K562 (cell line): ENCODE data around the gene HEXIM1. TPM values are rescaled to one million over a fixed set of nuclear protein-coding genes. Genes with fewer than 3 reads are reported as not detected.

Experiments used
- CAMTA2 ChIP-seq: fragments of 250-450 bp; sonication (Bioruptor Pico); conservative IDR thresholded peaks from 2 replicates; pipeline ENCODE4 v1.5.1; 2022
- HDAC6 ChIP-seq: IDR thresholded peaks from 2 replicates; pipeline ENCODE4 v1.6.1; 2012; ENCODE audit warnings: low read depth, mild to moderate bottlenecking, control low read depth, inconsistent platforms, low read length, moderate library complexity
- JUN ChIP-seq, 2 experiments: sonication (generic) in 1 of 2; formaldehyde crosslinking in 1 of 2; IDR thresholded peaks; 2 replicates each; pipeline versions ENCODE4 v1.6.1 to v1.8.0; 2012 to 2022; ENCODE audit warnings: borderline replicate concordance in 2 of 2, mild to moderate bottlenecking in 2 of 2, improper control_type of control experiment in 1 of 2, low read depth in 1 of 2, low read length in 1 of 2, missing genetic modification reagents in 1 of 2
- NCOA6 ChIP-seq: fragments of 450-650 bp; IDR thresholded peaks from 2 replicates; pipeline ENCODE4 v1.6.1; 2017; ENCODE audit warnings: mild to moderate bottlenecking
- RHOXF2B ChIP-seq: fragments of 250-450 bp; sonication (Bioruptor Pico); conservative IDR thresholded peaks from 2 replicates; pipeline ENCODE4 v1.5.1; 2021
- SMARCA5 ChIP-seq: fragments of 450-650 bp; IDR thresholded peaks from 2 replicates; pipeline ENCODE4 v1.6.1; 2016
- U2AF1 ChIP-seq: fragments of 200-400 bp; formaldehyde crosslinking; optimal IDR thresholded peaks from 2 replicates; pipeline ENCODE3; 2017; ENCODE audit warnings: mild to moderate bottlenecking, low read depth, low read length, moderate library complexity
- ZFP36 ChIP-seq: fragments of 150-350 bp; IDR thresholded peaks from 2 replicates; pipeline ENCODE4 v1.6.1; 2018; ENCODE audit warnings: low read length, low read depth; ENCODE audit not compliant: partially characterized antibody
- ZNF263 ChIP-seq: sonication (generic); formaldehyde crosslinking; IDR thresholded peaks from 2 replicates; pipeline ENCODE4 v1.8.0; 2022; ENCODE audit warnings: mild to moderate bottlenecking, missing genetic modification reagents, borderline replicate concordance
- ZNF324 ChIP-seq: fragments of 250-450 bp; sonication (Bioruptor Pico); IDR thresholded peaks from 2 replicates; pipeline ENCODE4 v1.4.0; 2020; ENCODE audit warnings: mild to moderate bottlenecking
- ZNF561 ChIP-seq: fragments of 450-650 bp; formaldehyde crosslinking; conservative IDR thresholded peaks from 2 replicates; pipeline ENCODE4 v1.4.0; 2020; ENCODE audit warnings: mild to moderate bottlenecking, moderate library complexity
- polyA plus RNA-seq, 8 experiments: library from polyadenylated mRNA; depleted of rRNA in 4 of 8; stranded (reverse) in 5 of 8; unstranded in 3 of 8; fragments of >200 nt; fragmentation: Nextera tagmentation in 2 of 8; fragmentation: Illumina TruSeq in 1 of 8; extraction: Ambion mirVana in 2 of 8; extraction: Trizol in 1 of 8; gene quantifications; 2 replicates each; pipeline versions ENCODE4 v1.2.1 to v1.2.3, GENCODE V29; 2011 to 2014; ENCODE audit warnings: inconsistent platforms in 1 of 8, missing spikeins in 1 of 8
- total RNA-seq, 7 experiments: library from RNA; depleted of rRNA in 6 of 7; stranded (reverse); fragments of >200 nt in 6 of 7; fragmentation: Illumina TruSeq in 2 of 7; extraction: Trizol in 2 of 7; gene quantifications; 2 replicates each; pipeline versions ENCODE4 v1.2.1 to v1.2.3, GENCODE V29; 2011 to 2021; ENCODE audit warnings: low replicate concordance in 1 of 7
- TF ChIP-seq, protein P1 (sequence below): fragments of 250-450 bp; sonication (Bioruptor Pico); IDR thresholded peaks from 2 replicates; pipeline ENCODE4 v1.8.0; 2021; ENCODE audit warnings: moderate library complexity, mild to moderate bottlenecking, inconsistent platforms
- TF ChIP-seq, protein P2 (sequence below): fragments of 450-650 bp; formaldehyde crosslinking; IDR thresholded peaks from 2 replicates; pipeline ENCODE4 v1.4.0; 2020; ENCODE audit warnings: mild to moderate bottlenecking, mixed read lengths
- TF ChIP-seq, protein P3 (sequence below): fragments of 450-650 bp; IDR thresholded peaks from 2 replicates; pipeline ENCODE4 v1.6.1; 2016; ENCODE audit warnings: mild to moderate bottlenecking, moderate library complexity

Gene HEXIM1
- total and polyA plus RNA-seq, 9 of the 15 experiments (the other 6 are each of a cell fraction or from before 2014, with no cell fraction given), result 1.4 to 28.3 (median 9.1) TPM

DNA sequence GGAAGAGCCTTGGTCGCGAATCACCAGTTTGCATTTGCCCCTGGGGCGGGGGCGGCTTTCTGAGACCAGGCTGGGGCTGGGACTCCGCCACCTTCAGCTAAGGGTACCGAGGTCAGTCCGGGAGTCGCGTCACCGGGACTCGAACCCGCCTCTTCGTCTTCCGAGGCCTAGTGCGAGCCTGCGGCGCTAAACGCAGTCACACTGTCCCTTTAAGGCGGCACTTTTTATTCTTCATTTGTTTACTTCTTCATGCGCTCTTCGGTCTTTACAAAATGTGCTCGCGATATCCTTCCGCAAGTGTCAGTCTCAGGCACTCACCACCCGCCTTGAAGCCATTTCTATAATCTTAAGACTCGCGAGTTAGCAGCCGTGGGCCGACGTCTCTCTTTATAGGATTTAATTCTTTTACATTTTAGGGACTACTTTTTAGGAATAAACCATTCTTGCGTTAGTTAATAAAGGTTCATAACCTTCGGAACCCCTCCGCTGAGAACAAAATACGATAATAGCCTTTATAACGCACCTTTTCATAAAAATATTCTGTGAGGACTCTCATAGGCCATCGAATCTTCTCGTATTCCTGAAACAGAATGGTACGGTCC, 593 bp upstream of the HEXIM1 start (continued):
- no peak for TF ChIP-seq HDAC6
- peak; percentile 66; the same call in 1 of the 2 replicates for TF ChIP-seq RHOXF2B
- no peak for TF ChIP-seq ZNF561
- no peak for TF ChIP-seq ZNF263 (CRISPR knock-in tag)
- no peak for TF ChIP-seq NCOA6
- TF ChIP-seq U2AF1, result no peak
- no peak for TF ChIP-seq CAMTA2 (CRISPR knock-in tag)
- TF ChIP-seq, protein P1, sequence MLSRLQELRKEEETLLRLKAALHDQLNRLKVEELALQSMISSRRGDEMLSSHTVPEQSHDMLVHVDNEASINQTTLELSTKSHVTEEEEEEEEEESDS (CRISPR knock-in tag), result no peak
- TF ChIP-seq, protein P2, sequence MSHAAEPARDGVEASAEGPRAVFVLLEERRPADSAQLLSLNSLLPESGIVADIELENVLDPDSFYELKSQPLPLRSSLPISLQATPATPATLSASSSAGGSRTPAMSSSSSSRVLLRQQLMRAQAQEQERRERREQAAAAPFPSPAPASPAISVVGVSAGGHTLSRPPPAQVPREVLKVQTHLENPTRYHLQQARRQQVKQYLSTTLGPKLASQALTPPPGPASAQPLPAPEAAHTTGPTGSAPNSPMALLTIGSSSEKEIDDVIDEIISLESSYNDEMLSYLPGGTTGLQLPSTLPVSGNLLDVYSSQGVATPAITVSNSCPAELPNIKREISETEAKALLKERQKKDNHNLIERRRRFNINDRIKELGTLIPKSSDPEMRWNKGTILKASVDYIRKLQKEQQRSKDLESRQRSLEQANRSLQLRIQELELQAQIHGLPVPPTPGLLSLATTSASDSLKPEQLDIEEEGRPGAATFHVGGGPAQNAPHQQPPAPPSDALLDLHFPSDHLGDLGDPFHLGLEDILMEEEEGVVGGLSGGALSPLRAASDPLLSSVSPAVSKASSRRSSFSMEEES, result no peak
- TF ChIP-seq, protein P3, sequence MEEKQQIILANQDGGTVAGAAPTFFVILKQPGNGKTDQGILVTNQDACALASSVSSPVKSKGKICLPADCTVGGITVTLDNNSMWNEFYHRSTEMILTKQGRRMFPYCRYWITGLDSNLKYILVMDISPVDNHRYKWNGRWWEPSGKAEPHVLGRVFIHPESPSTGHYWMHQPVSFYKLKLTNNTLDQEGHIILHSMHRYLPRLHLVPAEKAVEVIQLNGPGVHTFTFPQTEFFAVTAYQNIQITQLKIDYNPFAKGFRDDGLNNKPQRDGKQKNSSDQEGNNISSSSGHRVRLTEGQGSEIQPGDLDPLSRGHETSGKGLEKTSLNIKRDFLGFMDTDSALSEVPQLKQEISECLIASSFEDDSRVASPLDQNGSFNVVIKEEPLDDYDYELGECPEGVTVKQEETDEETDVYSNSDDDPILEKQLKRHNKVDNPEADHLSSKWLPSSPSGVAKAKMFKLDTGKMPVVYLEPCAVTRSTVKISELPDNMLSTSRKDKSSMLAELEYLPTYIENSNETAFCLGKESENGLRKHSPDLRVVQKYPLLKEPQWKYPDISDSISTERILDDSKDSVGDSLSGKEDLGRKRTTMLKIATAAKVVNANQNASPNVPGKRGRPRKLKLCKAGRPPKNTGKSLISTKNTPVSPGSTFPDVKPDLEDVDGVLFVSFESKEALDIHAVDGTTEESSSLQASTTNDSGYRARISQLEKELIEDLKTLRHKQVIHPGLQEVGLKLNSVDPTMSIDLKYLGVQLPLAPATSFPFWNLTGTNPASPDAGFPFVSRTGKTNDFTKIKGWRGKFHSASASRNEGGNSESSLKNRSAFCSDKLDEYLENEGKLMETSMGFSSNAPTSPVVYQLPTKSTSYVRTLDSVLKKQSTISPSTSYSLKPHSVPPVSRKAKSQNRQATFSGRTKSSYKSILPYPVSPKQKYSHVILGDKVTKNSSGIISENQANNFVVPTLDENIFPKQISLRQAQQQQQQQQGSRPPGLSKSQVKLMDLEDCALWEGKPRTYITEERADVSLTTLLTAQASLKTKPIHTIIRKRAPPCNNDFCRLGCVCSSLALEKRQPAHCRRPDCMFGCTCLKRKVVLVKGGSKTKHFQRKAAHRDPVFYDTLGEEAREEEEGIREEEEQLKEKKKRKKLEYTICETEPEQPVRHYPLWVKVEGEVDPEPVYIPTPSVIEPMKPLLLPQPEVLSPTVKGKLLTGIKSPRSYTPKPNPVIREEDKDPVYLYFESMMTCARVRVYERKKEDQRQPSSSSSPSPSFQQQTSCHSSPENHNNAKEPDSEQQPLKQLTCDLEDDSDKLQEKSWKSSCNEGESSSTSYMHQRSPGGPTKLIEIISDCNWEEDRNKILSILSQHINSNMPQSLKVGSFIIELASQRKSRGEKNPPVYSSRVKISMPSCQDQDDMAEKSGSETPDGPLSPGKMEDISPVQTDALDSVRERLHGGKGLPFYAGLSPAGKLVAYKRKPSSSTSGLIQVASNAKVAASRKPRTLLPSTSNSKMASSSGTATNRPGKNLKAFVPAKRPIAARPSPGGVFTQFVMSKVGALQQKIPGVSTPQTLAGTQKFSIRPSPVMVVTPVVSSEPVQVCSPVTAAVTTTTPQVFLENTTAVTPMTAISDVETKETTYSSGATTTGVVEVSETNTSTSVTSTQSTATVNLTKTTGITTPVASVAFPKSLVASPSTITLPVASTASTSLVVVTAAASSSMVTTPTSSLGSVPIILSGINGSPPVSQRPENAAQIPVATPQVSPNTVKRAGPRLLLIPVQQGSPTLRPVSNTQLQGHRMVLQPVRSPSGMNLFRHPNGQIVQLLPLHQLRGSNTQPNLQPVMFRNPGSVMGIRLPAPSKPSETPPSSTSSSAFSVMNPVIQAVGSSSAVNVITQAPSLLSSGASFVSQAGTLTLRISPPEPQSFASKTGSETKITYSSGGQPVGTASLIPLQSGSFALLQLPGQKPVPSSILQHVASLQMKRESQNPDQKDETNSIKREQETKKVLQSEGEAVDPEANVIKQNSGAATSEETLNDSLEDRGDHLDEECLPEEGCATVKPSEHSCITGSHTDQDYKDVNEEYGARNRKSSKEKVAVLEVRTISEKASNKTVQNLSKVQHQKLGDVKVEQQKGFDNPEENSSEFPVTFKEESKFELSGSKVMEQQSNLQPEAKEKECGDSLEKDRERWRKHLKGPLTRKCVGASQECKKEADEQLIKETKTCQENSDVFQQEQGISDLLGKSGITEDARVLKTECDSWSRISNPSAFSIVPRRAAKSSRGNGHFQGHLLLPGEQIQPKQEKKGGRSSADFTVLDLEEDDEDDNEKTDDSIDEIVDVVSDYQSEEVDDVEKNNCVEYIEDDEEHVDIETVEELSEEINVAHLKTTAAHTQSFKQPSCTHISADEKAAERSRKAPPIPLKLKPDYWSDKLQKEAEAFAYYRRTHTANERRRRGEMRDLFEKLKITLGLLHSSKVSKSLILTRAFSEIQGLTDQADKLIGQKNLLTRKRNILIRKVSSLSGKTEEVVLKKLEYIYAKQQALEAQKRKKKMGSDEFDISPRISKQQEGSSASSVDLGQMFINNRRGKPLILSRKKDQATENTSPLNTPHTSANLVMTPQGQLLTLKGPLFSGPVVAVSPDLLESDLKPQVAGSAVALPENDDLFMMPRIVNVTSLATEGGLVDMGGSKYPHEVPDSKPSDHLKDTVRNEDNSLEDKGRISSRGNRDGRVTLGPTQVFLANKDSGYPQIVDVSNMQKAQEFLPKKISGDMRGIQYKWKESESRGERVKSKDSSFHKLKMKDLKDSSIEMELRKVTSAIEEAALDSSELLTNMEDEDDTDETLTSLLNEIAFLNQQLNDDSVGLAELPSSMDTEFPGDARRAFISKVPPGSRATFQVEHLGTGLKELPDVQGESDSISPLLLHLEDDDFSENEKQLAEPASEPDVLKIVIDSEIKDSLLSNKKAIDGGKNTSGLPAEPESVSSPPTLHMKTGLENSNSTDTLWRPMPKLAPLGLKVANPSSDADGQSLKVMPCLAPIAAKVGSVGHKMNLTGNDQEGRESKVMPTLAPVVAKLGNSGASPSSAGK, result no peak; the same call in 1 of the 2 replicates
- TF ChIP-seq JUN (IDR thresholded peaks at IDR 0.05; ENCODE audit: borderline replicate concordance, low read depth, low read length), result no peak
- no peak for TF ChIP-seq JUN (CRISPR knock-in tag; IDR thresholded peaks at IDR 0.05; ENCODE audit: borderline replicate concordance)
- TF ChIP-seq ZNF324 (CRISPR knock-in tag), result no peak
- TF ChIP-seq SMARCA5, result no peak
- TF ChIP-seq ZFP36, result no peak
